WTC11 (cell line): ENCODE data around the gene GBF1.

Experiments
- CTCF ChIP-seq: fragments of 200-600 bp; IDR thresholded peaks from 2 replicates; pipeline ENCODE4 v1.8.0; 2022; ENCODE audit warnings: antibody characterized with exemption
- NFYB ChIP-seq: sonication (generic); formaldehyde crosslinking; conservative IDR thresholded peaks from 2 replicates; pipeline ENCODE4 v1.8.0; 2022; ENCODE audit warnings: low read depth, missing genetic modification reagents

GRCh38 chr10:102334101-102334500, 88.8 kb downstream of the GBF1 start:
- no peak for TF ChIP-seq NFYB (CRISPR knock-in tag)
- TF ChIP-seq CTCF: no peak
